GM06990 (cell line): Measurements from ENCODE around the gene PDK2.

Experiments used
- DNase-seq: peaks from one replicate; pipeline ENCODE4 v3.0.0-alpha.2; 2011; ENCODE audit not compliant: insufficient read length; ENCODE audit errors: extremely low read depth
- H3K27me3 ChIP-seq: replicated peaks from 2 replicates; pipeline ENCODE4 v1.6.0; 2011; ENCODE audit warnings: low read length; ENCODE audit not compliant: control insufficient read depth, insufficient read depth
- H3K36me3 ChIP-seq: 2 replicates; pipeline ENCODE4 v1.5.1; 2011; ENCODE audit warnings: low read length; ENCODE audit not compliant: control insufficient read depth, insufficient read depth
- H3K4me3 ChIP-seq: replicated peaks from 2 replicates; pipeline ENCODE4 v1.5.1; 2011; ENCODE audit warnings: low read depth, mild to moderate bottlenecking, control low read depth, low read length
- CTCF ChIP-seq: IDR thresholded peaks from 2 replicates; pipeline ENCODE4 v1.5.1; 2011; ENCODE audit warnings: low read length, control low read depth, mild to moderate bottlenecking, inconsistent platforms; ENCODE audit not compliant: insufficient read depth, poor library complexity, severe bottlenecking

PDK2 gene

GRCh38 chr17:50157891-50158290 lies 62.7 kb downstream of the PDK2 start:
- Histone ChIP-seq H3K4me3 (no peak overlapping the region), H3K36me3 (no peaks in the 10 kb centered on the region), H3K27me3 (no peaks in the 10 kb centered on the region)
- TF ChIP-seq CTCF = no peak
- DNase-seq = no peak

DNA sequence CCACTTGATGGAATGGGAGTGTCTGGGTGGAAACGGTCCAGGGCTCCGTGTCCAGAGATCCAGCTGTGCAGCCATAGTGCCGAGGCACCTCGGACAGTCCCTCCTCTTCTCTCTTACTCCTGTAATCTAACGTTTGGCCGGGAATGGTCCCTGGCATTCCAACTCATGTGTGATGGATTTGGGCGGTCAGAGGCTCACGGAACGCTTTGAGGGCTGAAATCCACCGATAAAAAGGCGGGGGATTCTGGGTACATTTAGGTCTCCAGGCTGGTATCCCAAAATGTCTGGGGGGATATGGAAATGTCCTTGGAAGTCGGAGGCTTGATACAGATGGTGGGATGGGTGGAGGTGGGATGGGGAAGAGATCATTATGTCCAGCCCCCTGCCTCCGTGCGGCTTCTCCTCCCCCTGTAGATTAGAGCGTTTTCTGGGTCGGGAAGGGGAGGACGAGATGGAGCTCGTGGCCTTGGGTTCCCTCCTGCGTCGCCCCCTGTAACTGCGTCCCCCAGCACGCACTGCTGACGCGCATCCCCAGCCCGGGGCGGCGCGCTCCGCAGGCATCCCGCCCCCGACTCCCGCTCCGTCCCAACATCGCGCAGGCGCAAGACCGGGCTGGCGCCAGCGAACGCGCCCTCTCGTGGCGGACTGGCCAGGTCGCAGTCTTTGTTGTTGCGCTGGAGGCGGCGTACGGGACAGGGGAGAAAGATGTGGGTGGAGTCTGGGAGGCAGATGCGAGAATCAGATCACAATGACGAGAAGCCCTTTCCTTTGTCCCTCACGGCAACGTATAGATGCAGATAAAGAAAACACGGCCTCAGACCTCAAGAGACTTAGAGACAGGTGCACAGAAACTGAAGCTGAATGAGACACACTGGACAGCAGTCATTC lies 66.1 kb downstream of the PDK2 start:
- peak; percentile 91 for TF ChIP-seq CTCF
- H3K4me3 ChIP-seq = peak overlapping the region; percentile 75
- DNase-seq = peak; percentile 94
- H3K27me3 ChIP-seq = no peaks in the 10 kb centered on the region
- no peaks in the 10 kb centered on the region for H3K36me3 ChIP-seq
